HG03558 (cell line): Measurements from ENCODE around the gene ZNF711.
"Not testable (repeated sequence)": the region's sequence is repeated elsewhere in the genome, so short reads cannot be mapped to it uniquely, and the experiment has no call there.

Experiments used
- ATAC-seq: cut with Tn5 transposase; IDR thresholded peaks from one replicate; pipeline ENCODE4 v1.9.1; 2021; ENCODE audit warnings: moderate number of reproducible peaks; ENCODE audit not compliant: unreplicated experiment; ENCODE audit errors: extremely low read depth

Gene ZNF711

GRCh38 chrX:85243761-85244449, at the start of gene ZNF711, which contains the start of gene SATL1:
Gene ZNF711, plus strand, starts transcription at chrX:85243991. Its CDS starts 3,582 bp downstream, at chrX:85247573.
Gene SATL1, minus strand, starts transcription at chrX:85243779. Its CDS starts 134,811 bp downstream, at chrX:85108968.
- no peak for ATAC-seq

DNA sequence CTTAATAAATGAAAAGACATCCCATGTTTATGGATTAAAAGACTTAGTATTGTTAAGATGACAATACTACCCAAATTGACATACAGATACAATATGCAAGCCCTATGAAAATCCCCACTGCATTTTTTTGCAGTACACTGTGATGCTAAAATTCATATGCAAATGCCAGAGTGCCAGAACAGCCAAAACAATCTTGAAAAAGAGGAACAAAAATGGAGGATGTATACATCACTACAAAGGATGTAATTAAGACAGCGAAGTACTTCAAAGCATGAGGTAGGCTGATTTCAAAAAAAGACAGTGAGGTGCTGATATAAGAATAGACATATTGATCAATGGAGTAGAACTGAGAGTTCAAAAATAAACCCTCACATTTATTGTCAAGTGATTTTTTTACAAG, 47.5 kb upstream of the ZNF711 start:
- no peak for ATAC-seq

GRCh38 chrX:85203461-85203970, 40.3 kb upstream of the ZNF711 start:
- no peak for ATAC-seq

DNA sequence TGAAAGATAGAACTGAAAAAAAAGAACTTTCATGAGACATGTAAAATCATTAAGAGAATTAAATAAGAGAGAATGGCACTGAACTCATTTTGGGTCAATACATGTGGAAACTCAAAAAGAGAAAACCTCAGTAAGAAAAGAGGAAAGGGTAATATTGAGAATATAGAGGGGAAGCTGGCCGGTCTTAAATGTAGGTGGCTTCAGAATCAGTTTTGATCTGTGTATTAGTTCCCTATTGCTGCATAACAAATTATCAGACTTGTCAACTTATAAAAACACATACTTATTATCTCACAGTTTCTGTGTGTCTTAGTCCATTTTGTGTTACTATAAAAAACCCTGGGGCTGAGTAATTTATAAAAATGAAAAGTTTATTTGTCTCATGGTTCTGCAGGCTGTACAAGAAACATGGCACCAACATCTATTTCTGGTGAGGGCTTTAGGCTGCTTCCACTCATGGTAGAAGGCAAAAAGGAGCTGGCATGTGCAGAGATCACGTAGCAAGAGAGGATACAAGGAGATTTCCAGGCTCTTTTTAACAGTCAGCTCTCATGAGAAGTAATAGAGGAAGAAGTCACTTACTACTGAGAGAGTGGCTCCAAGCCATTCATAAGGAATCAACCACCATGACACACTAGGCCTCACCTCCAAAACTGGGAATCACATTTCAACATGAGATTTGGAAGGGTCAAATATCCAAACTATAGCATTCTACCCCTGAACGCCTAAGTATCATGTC, 29.8 kb upstream of the ZNF711 start:
- no peak for ATAC-seq

GRCh38 chrX:85215946-85216345, 27.8 kb upstream of the ZNF711 start:
- ATAC-seq = no peak

- ATAC-seq = no peak
Observed at GRCh38 chrX:85221361-85221760, 22.4 kb upstream of the ZNF711 start.

GRCh38 chrX:85223359-85223758, 20.4 kb upstream of the ZNF711 start:
- no peak for ATAC-seq

DNA sequence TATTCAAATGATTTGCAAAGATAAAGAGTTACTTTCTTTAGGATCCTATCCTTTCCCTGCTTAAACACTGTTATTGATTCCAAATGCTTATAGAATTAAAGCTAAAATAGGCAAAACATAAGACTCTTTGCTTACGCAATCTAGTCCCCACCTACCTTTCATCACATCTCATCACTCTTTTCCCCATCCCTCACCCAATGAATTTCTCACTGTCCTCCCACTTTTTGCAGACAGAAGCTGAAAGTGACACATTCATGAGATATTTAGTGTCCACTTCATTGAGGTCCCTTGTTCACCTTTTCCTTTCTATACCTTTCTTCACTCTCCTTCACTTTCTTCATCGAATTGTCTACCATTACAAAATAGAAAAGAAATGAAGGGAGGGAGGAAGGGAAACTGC, 636 bp upstream of the ZNF711 start:
- no peak for ATAC-seq

GRCh38 chrX:85244450-85245211, 840 bp downstream of the ZNF711 start:
- no peak for ATAC-seq

DNA sequence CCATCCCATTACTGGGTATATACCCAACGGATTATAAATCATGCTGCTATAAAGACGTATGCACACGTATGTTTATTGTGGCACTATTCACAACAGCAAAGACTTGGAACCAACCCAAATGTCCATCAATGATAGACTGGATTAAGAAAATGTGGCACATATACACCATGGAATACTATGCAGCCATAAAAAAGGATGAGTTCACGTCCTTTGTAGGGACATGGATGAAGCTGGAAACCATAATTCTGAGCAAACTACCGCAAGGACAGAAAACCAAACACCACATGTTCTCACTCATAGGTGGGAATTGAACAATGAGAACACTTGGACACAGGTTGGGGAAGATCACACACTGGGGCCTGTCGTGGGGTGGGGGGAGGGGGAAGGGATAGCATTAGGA, 41.5 kb downstream of the ZNF711 start:
- not testable (repeated sequence) for ATAC-seq

GRCh38 chrX:85288992-85289723, 45.4 kb downstream of the ZNF711 start:
- no peak for ATAC-seq

DNA sequence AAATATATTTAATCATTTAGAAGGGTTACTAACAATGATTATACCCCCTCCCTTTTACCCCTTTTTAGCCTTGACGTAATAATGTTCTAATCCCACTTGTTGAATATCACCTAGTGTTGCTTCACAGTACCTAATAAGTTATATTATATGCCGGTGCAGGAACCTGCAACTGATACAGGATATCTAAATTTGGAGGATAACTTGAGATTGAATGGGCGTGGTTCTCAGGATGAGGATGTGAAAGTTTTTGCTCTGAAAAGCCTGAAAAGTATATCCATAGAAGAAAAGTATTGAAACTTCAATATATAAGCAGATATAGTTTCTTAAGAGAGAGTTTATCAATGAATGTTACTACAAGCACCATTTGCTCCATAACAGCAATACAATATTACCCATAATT, 59.8 kb downstream of the ZNF711 start:
- ATAC-seq = peak; percentile 63

DNA sequence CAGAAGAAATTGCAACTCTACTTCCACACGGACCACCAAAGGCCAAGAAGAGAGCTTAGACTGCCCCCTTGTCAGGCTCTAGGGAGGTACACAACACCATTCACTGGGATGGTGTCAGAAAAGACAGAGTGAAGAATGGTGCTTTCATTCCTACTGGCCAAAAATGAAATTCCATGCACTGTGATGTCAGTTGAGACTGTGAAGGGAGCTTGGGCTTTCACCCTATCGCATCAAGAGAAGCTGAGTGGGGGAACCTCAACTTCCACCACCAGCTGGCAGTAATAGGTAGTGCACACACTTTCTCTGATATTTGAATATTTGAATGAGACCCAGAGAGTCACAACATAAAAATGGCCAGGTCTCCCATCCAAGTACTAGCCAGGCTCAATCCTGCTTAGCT, 65.9 kb downstream of the ZNF711 start:
- ATAC-seq = no peak

DNA sequence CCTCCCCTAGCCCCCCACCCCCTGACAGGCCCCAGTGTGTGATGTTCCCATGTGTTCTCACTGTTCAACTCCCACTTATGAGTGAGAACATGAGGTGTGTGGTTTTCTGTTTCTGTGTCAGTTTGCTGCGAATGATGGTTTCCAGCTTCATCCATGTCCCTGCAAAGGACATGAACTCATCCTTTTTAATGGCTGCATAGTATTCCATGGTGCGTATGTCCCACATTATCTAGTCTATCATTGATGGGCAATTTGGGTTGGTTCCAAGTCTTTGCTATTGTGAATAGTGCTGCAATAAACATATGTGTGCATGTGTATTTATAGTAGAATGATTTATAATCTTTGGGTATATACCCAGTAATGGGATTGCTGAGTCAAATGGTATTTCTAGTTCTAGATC, 67.6 kb downstream of the ZNF711 start:
- not testable (repeated sequence) for ATAC-seq
